Lung (tissue), 12 donors: Measurements from ENCODE around the gene IGF2. TPM values are rescaled to one million over a fixed set of nuclear protein-coding genes. Genes with fewer than 3 reads are reported as not detected.

Experiments used
- ATAC-seq: fragments of 200-7000 bp; cut with Tn5 transposase; one replicate; pipeline ENCODE4 v1.9.1; 2020; ENCODE audit warnings: moderate number of reproducible peaks; ENCODE audit not compliant: insufficient read depth, low FRiP score
- DNase-seq, 3 donors: peaks; one replicate each; pipeline ENCODE4 v3.0.0-alpha.2; 2013 to 2017
- H3K27ac ChIP-seq, 2 donors: one replicate each; pipeline ENCODE4 v1.5.1; 2013; ENCODE audit warnings: mild to moderate bottlenecking in 2 of 2, moderate library complexity in 2 of 2, control low read depth in 1 of 2, inconsistent platforms in 1 of 2, low read depth in 1 of 2, low read length in 1 of 2
- H3K27me3 ChIP-seq, 3 donors: one replicate each; pipeline ENCODE4 v1.5.1; 2013; ENCODE audit warnings: low read length in 2 of 3; ENCODE audit not compliant: control insufficient read depth in 3 of 3, insufficient read depth in 3 of 3
- H3K36me3 ChIP-seq, 4 donors: one replicate each; pipeline ENCODE4 v1.5.1; 2013; ENCODE audit warnings: low read length in 4 of 4, mild to moderate bottlenecking in 1 of 4, moderate library complexity in 1 of 4; ENCODE audit not compliant: control insufficient read depth in 4 of 4, insufficient read depth in 4 of 4
- H3K4me1 ChIP-seq, 5 donors: one replicate each; pipeline ENCODE4 v1.5.1; 2013; ENCODE audit warnings: low read length in 5 of 5, mild to moderate bottlenecking in 2 of 5, moderate library complexity in 1 of 5; ENCODE audit not compliant: control insufficient read depth in 5 of 5, insufficient read depth in 5 of 5
- H3K4me3 ChIP-seq: one replicate; pipeline ENCODE4 v1.5.1; 2013; ENCODE audit warnings: mild to moderate bottlenecking, control low read depth, moderate library complexity
- H3K9ac ChIP-seq, 2 donors: one replicate each; pipeline ENCODE4 v1.5.1; 2013; ENCODE audit warnings: low read length in 2 of 2, control low read depth in 1 of 2; ENCODE audit not compliant: insufficient read depth in 1 of 2
- H3K9me3 ChIP-seq, 4 donors: one replicate each; pipeline ENCODE4 v1.5.1; 2013; ENCODE audit warnings: low read length in 3 of 4, mild to moderate bottlenecking in 1 of 4, moderate library complexity in 1 of 4; ENCODE audit not compliant: control insufficient read depth in 4 of 4, insufficient read depth in 3 of 4
- CTCF ChIP-seq: IDR thresholded peaks from 2 replicates; pipeline ENCODE4 v1.5.1; 2012; ENCODE audit warnings: mild to moderate bottlenecking; ENCODE audit errors: control extremely low read depth, extremely low read depth
- WGBS, 2 donors: extraction: QIAGEN DNeasy Blood & Tissue Kit; methylation state at CpG; one replicate each; pipeline ENCODE4 v1.1.7; 2013; 5-methylcytosine and 5-hydroxymethylcytosine counted together
- polyA plus RNA-seq, 2 donors: library from polyadenylated mRNA; stranded (reverse); fragments of 200-250 nt; gene quantifications; one replicate each; pipeline ENCODE4 v1.2.1, GENCODE V29; 2013
- total RNA-seq, 2 donors: library from RNA; depleted of rRNA in 1 of 2; stranded (reverse); fragments of >200 nt in 1 of 2; gene quantifications; one replicate each; pipeline ENCODE4 v1.2.1, GENCODE V29; 2014 to 2021
- donor health status: control.
- donor health status: control.
- donor health status: Bipolar disorder and iron deficiency.
- donor health status: healthy.
- donor health status: DM: yes; HTN: yes; CAD: no.

IGF2 gene
- total and polyA plus RNA-seq, 4 donors: 2.9 to 87.7 (median 15.6) TPM

GRCh38 chr11:2120359-2121100, 18.7 kb downstream of the IGF2 start:
- no peak for TF ChIP-seq CTCF
- WGBS, 2 donors: 79 to 89% methylated on average over 23 of the region's 23 CpGs
- Histone ChIP-seq H3K36me3 (no peaks in the 10 kb centered on the region), H3K9me3 (peaks cover 0 to 8% (median 3%) of the 10 kb centered on the region in 4 donors), H3K9ac (no peak overlapping the region), H3K27ac (no peak overlapping the region), H3K27me3 (peaks cover 0 to 2% (median 0%) of the 10 kb centered on the region in 3 donors), H3K4me1 (peaks cover 0 to 7% (median 0%) of the 10 kb centered on the region in 5 donors), H3K4me3 (no peak overlapping the region)
- no peak for ATAC-seq
- no peak for DNase-seq

GRCh38 chr11:2118677-2119076, 20.5 kb downstream of the IGF2 start:
- Histone ChIP-seq H3K27ac (no peak overlapping the region), H3K9ac (no peak overlapping the region), H3K4me3 (no peak overlapping the region), H3K27me3 (no peaks in the 10 kb centered on the region), H3K36me3 (no peaks in the 10 kb centered on the region), H3K9me3 (peaks cover 0 to 8% (median 3%) of the 10 kb centered on the region in 4 donors), H3K4me1 (peaks cover 0 to 7% (median 0%) of the 10 kb centered on the region in 5 donors)
- TF ChIP-seq CTCF: no peak
- DNase-seq: no peak
- WGBS, 2 donors: 79 to 93% methylated on average over 4 of the region's 4 CpGs
- ATAC-seq: no peak

- no peak overlapping the region for H3K4me3 ChIP-seq
- peaks cover 0 to 8% (median 3%) of the 10 kb centered on the region in 4 donors for H3K9me3 ChIP-seq
- DNase-seq: no peak
- ATAC-seq: no peak
- H3K9ac ChIP-seq: no peak overlapping the region
- H3K27ac ChIP-seq: no peak overlapping the region
- no peaks in the 10 kb centered on the region for H3K36me3 ChIP-seq
- no peaks in the 10 kb centered on the region for H3K27me3 ChIP-seq
- no peak for TF ChIP-seq CTCF
- no peaks in the 10 kb centered on the region for H3K4me1 ChIP-seq
- 93 to 100% methylated on average over 1 of the region's 1 CpG for WGBS, 2 donors
These were observed 22.5 kb downstream of the IGF2 start for GRCh38 chr11:2116680-2117079.
